ENCODE results near the gene MARCHF4.

DNA sequence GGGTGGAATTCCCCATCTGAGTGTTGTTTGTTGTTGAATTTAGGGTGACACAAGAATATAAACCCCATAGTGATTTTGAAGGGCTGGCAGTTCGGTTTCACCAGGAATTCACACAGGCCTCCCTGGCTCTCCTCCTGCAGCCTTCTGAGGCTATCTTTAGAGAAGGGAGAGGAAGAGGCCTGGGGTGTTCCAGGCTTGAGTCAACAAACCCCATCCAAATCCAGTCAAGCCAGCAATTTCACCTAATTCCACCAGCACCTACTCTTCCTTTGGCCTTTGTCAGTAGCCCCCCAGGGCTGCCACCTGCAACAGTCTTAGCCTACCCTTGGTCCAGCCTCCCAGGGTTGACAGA lies 32.0 kb downstream of the MARCHF4 start:
- TF ChIP-seq CTCF (IDR thresholded peaks at IDR 0.05) (no peak), POLR2A (IDR thresholded peaks at IDR 0.05) (no peak)
